Fibroblast of upper back skin (primary cell): ENCODE measurements around the gene TGFBRAP1.

Experiments used
- DNase-seq: peaks from one replicate; pipeline ENCODE4 v3.0.0-alpha.2; 2013

TGFBRAP1 gene

GRCh38 chr2:105329561-105330495 lies at the start of gene TGFBRAP1:
TSS of gene TGFBRAP1 (minus strand) at chr2:105329735. CDS start at chr2:105308301, 21,434 bp downstream.
- DNase-seq, result peak; percentile 53

- no peak for DNase-seq
Observed at GRCh38 chr2:105378921-105379383, 49.4 kb upstream of the TGFBRAP1 start.

- DNase-seq, result no peak
Observed at GRCh38 chr2:105378276-105378840, 48.8 kb upstream of the TGFBRAP1 start.

GRCh38 chr2:105377871-105378270 lies 48.3 kb upstream of the TGFBRAP1 start:
- no peak for DNase-seq

- peak; percentile 88 for DNase-seq
Observed at GRCh38 chr2:105376789-105377240, 47.3 kb upstream of the TGFBRAP1 start.

- no peak for DNase-seq
Observed at GRCh38 chr2:105376010-105376409, 46.5 kb upstream of the TGFBRAP1 start.

GRCh38 chr2:105375001-105375561 lies 45.5 kb upstream of the TGFBRAP1 start:
- peak; percentile 76 for DNase-seq

- DNase-seq, result no peak
Observed at GRCh38 chr2:105373895-105374401, 44.4 kb upstream of the TGFBRAP1 start.

- no peak for DNase-seq
Observed at GRCh38 chr2:105373344-105373781, 43.8 kb upstream of the TGFBRAP1 start.

GRCh38 chr2:105371810-105372209 lies 42.3 kb upstream of the TGFBRAP1 start:
- DNase-seq, result no peak

GRCh38 chr2:105371156-105371555 lies 41.6 kb upstream of the TGFBRAP1 start:
- no peak for DNase-seq

- DNase-seq, result peak; percentile 85
Observed at GRCh38 chr2:105369777-105370690, 40.5 kb upstream of the TGFBRAP1 start.

- no peak for DNase-seq
Observed at GRCh38 chr2:105368759-105369408, 39.3 kb upstream of the TGFBRAP1 start.

GRCh38 chr2:105365206-105365605 lies 35.7 kb upstream of the TGFBRAP1 start:
- no peak for DNase-seq

- DNase-seq, result peak; percentile 52
Observed at GRCh38 chr2:105364436-105365139, 35.1 kb upstream of the TGFBRAP1 start.

- DNase-seq, result no peak
Observed at GRCh38 chr2:105362862-105363591, 33.5 kb upstream of the TGFBRAP1 start.

- no peak for DNase-seq
Observed at GRCh38 chr2:105361102-105361889, 31.8 kb upstream of the TGFBRAP1 start.

GRCh38 chr2:105358593-105358992 lies 29.1 kb upstream of the TGFBRAP1 start:
- no peak for DNase-seq

GRCh38 chr2:105357122-105357521 lies 27.6 kb upstream of the TGFBRAP1 start:
- DNase-seq, result no peak
